ENCODE results near the gene LHFPL6. TPM values are rescaled to one million over a fixed set of nuclear protein-coding genes. Genes with fewer than 3 reads are reported as not detected.

Gene LHFPL6
- total RNA-seq, 2 donors from 2014 or later, result 7.5 to 40.0 TPM

GRCh38 chr13:39503048-39503447 lies 99.9 kb downstream of the LHFPL6 start:
- 97% methylated on average over 3 of the region's 3 CpGs for WGBS
- no peaks in the 10 kb centered on the region for H3K27me3 ChIP-seq (replicated peaks; ENCODE audit: insufficient read depth)
- intact Hi-C loops (cut with DNase I), result no loop called here
- no peaks in the 10 kb centered on the region for H3K4me1 ChIP-seq (replicated peaks)
- H3K27ac ChIP-seq, result no peak overlapping the region
- DNase-seq (ENCODE audit: low spot score), result no peak
- H3K36me3 ChIP-seq, result no peaks in the 10 kb centered on the region
- H3K9me3 ChIP-seq, result no peaks in the 10 kb centered on the region
- H3K4me3 ChIP-seq, result no peak overlapping the region
- TF ChIP-seq POLR2AphosphoS5 (IDR thresholded peaks at IDR 0.05), result no peak
- TF ChIP-seq CTCF (IDR thresholded peaks at IDR 0.05), result no peak
- no peak for TF ChIP-seq POLR2A (IDR thresholded peaks at IDR 0.05)

DNA sequence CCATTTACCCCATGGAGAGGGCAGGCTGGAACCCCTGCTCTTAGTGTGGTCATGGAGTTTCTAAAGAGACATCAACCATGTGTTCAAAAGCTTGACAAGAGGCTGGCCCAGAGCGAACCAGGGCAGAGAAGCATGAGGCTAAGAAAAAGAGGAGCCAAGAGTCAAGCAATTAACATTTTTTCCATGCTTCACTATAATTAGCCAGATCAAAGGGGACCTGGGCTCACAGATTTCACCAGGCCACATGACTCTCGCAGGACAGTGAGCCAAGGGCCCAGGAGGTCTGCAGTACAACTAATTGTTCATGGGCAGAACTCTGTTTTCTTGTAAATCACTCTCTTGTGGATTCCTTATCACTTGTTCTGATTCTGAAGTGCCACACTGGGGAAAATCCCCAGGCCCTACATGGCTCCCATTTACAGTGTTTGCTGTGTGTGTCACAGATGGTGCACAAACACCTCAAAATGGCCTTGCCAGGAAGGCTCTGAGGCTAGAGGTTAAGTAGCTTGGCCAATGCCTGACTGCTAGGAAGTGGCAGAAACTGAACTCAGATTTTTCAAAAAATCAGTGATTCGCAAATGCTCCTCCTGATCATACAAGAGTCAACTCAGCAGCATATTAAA lies 101.2 kb downstream of the LHFPL6 start:
- intact Hi-C loops (cut with DNase I), result no loop called here
- Histone ChIP-seq H3K4me1 (replicated peaks) (no peaks in the 10 kb centered on the region), H3K27me3 (replicated peaks; ENCODE audit: insufficient read depth) (no peaks in the 10 kb centered on the region), H3K27ac (no peak overlapping the region), H3K36me3 (no peaks in the 10 kb centered on the region), H3K4me3 (no peak overlapping the region), H3K9me3 (no peaks in the 10 kb centered on the region)
- no peak for DNase-seq (ENCODE audit: low spot score)
- TF ChIP-seq CTCF (IDR thresholded peaks at IDR 0.05) (no peak), POLR2A (IDR thresholded peaks at IDR 0.05) (no peak), POLR2AphosphoS5 (IDR thresholded peaks at IDR 0.05) (no peak)
- WGBS, result 81% methylated on average over 3 of the region's 3 CpGs

DNA sequence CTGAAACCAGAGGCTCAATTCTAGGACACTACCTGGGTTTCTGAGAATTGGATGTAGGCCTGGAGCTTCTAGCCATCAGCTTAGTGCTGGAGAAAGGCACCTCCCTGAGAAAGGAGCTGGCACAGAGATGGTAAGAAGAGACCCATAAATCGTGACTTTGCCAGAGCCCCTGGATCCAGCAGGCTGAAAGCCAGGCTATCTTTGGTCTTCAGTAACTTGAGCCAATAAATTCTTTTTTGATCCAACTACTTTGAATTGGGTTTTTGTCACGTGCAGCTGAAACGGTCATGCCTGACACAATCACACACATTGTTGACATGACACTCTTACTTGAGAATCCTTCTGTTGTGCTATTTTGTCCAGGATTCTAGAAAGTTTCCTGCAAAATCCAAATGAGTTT lies 103.4 kb downstream of the LHFPL6 start:
- H3K4me1 ChIP-seq (replicated peaks), result no peaks in the 10 kb centered on the region
- H3K36me3 ChIP-seq, result no peaks in the 10 kb centered on the region
- H3K27ac ChIP-seq, result no peak overlapping the region
- no peak overlapping the region for H3K4me3 ChIP-seq
- TF ChIP-seq CTCF (IDR thresholded peaks at IDR 0.05), result no peak
- no peak for TF ChIP-seq POLR2AphosphoS5 (IDR thresholded peaks at IDR 0.05)
- no peak for TF ChIP-seq POLR2A (IDR thresholded peaks at IDR 0.05)
- WGBS, result 16% methylated on average over 3 of the region's 3 CpGs
- no peak for DNase-seq (ENCODE audit: low spot score)
- no peaks in the 10 kb centered on the region for H3K27me3 ChIP-seq (replicated peaks; ENCODE audit: insufficient read depth)
- no peaks in the 10 kb centered on the region for H3K9me3 ChIP-seq
- intact Hi-C loops (cut with DNase I), result no loop called here

DNA sequence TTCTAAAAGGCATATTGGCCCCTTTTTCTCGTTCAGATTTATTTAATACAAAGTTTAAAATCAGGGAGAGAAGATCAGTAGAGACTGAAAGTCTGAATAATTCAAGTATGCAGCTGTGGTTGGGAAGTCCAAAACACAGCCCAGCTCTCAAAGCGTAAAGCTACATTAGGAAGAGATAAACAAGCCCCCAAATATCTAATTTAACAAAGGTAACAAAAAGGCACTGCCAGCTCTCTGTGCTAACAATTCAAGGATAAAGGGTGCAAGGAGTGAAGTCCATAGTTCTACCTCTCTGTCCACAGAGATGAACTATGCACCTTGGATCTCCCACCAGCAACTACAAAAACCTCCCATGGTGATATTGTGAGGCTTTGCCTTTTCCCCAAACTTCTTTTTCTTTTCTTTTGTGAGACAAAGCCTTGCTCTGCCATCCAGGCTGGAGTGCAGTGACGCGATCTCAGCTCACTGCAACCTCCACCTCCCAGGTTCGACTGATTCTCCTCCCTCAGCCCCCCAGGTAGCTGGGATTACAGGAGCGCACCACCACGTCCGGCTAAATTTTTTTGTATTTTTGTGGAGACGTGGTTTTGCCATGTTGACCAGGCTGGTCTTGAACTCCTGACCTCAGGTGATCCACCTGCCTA lies 104.4 kb downstream of the LHFPL6 start:
- H3K4me1 ChIP-seq (replicated peaks), result no peaks in the 10 kb centered on the region
- intact Hi-C loops (cut with DNase I), result no loop called here

More for the DNA sequence above, 104.4 kb downstream of the LHFPL6 start:
- Histone ChIP-seq H3K9me3 (no peaks in the 10 kb centered on the region), H3K27me3 (replicated peaks; ENCODE audit: insufficient read depth) (no peaks in the 10 kb centered on the region), H3K27ac (no peak overlapping the region), H3K4me3 (no peak overlapping the region), H3K36me3 (no peaks in the 10 kb centered on the region)
- no peak for TF ChIP-seq POLR2A (IDR thresholded peaks at IDR 0.05)
- no peak for TF ChIP-seq POLR2AphosphoS5 (IDR thresholded peaks at IDR 0.05)
- no peak for TF ChIP-seq CTCF (IDR thresholded peaks at IDR 0.05)
- no peak for DNase-seq (ENCODE audit: low spot score)
- 92% methylated on average over 9 of the region's 9 CpGs for WGBS

All from prostate gland (tissue), 2 donors.